ENCODE measurements around the gene DSP.

Gene DSP

DNA sequence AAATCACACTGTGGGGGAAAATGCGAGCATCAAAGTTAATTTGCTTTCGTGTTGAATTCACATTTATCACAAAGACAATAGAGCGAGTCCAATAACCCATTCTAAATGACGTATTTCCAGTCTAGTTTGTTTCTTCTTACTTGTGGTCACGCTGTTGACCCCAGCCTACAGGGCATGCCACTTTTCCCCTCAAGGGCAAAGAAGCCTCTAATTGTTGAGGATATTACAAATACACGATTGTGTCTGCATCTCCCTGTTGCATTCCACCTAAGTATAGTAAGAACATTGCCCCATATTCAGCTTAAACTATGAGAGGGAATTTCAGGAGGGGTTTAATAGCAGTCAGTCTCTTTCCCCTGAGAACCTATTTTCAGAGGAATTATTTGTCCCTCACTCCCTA lies 37.4 kb upstream of the DSP start:
- H3K9ac ChIP-seq (ENCODE audit: low read length), result no peak overlapping the region
- H3K27ac ChIP-seq (ENCODE audit: low read depth, low read length, poor library complexity, severe bottlenecking), result no peak overlapping the region
- no peaks in the 10 kb centered on the region for H3K36me3 ChIP-seq (ENCODE audit: insufficient read depth, low read length)
- no peaks in the 10 kb centered on the region for H3K4me1 ChIP-seq (ENCODE audit: insufficient read depth, low read length, severe bottlenecking)
- no peaks in the 10 kb centered on the region for H3K27me3 ChIP-seq (ENCODE audit: insufficient read depth, low read length)
- H3K4me2 ChIP-seq (ENCODE audit: low read length), result no peak overlapping the region
- H3K79me2 ChIP-seq (ENCODE audit: insufficient read depth, low read length), result no peaks in the 10 kb centered on the region
- TF ChIP-seq, protein P1, sequence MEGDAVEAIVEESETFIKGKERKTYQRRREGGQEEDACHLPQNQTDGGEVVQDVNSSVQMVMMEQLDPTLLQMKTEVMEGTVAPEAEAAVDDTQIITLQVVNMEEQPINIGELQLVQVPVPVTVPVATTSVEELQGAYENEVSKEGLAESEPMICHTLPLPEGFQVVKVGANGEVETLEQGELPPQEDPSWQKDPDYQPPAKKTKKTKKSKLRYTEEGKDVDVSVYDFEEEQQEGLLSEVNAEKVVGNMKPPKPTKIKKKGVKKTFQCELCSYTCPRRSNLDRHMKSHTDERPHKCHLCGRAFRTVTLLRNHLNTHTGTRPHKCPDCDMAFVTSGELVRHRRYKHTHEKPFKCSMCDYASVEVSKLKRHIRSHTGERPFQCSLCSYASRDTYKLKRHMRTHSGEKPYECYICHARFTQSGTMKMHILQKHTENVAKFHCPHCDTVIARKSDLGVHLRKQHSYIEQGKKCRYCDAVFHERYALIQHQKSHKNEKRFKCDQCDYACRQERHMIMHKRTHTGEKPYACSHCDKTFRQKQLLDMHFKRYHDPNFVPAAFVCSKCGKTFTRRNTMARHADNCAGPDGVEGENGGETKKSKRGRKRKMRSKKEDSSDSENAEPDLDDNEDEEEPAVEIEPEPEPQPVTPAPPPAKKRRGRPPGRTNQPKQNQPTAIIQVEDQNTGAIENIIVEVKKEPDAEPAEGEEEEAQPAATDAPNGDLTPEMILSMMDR (IDR thresholded peaks at IDR 0.05; ENCODE audit: low read length), result no peak
- no peak for TF ChIP-seq EZH2 (IDR thresholded peaks at IDR 0.05; ENCODE audit: borderline replicate concordance, low read length)
- H3F3A ChIP-seq (ENCODE audit: insufficient read depth, low read length), result no peaks in the 10 kb centered on the region
- H3K9me3 ChIP-seq (ENCODE audit: low read length), result no peaks in the 10 kb centered on the region
- no peak overlapping the region for H3K4me3 ChIP-seq (ENCODE audit: low read depth, low read length, poor library complexity, severe bottlenecking)
- H3K9me2 ChIP-seq (ENCODE audit: low read depth, low read length), result no peaks in the 10 kb centered on the region
- no peaks in the 10 kb centered on the region for H4K20me1 ChIP-seq (ENCODE audit: insufficient read depth, low read length)
- H2AFZ ChIP-seq (ENCODE audit: low read length), result no peak overlapping the region

- Histone ChIP-seq H3K79me2 (ENCODE audit: insufficient read depth, low read length) (no peaks in the 10 kb centered on the region), H3K4me3 (ENCODE audit: low read depth, low read length, poor library complexity, severe bottlenecking) (no peak overlapping the region), H3K9ac (ENCODE audit: low read length) (no peak overlapping the region), H3K27ac (ENCODE audit: low read depth, low read length, poor library complexity, severe bottlenecking) (no peak overlapping the region), H3K4me2 (ENCODE audit: low read length) (no peak overlapping the region), H3F3A (ENCODE audit: insufficient read depth, low read length) (no peaks in the 10 kb centered on the region), H3K36me3 (ENCODE audit: insufficient read depth, low read length) (no peaks in the 10 kb centered on the region), H2AFZ (ENCODE audit: low read length) (no peak overlapping the region), H3K27me3 (ENCODE audit: insufficient read depth, low read length) (no peaks in the 10 kb centered on the region), H3K9me3 (ENCODE audit: low read length) (no peaks in the 10 kb centered on the region), H3K4me1 (ENCODE audit: insufficient read depth, low read length, severe bottlenecking) (no peaks in the 10 kb centered on the region), H4K20me1 (ENCODE audit: insufficient read depth, low read length) (no peaks in the 10 kb centered on the region), H3K9me2 (ENCODE audit: low read depth, low read length) (no peaks in the 10 kb centered on the region)
- TF ChIP-seq, protein P1 (IDR thresholded peaks at IDR 0.05; ENCODE audit: low read length), result no peak
These were observed 36.2 kb upstream of the DSP start for GRCh38 chr6:7505189-7505699.

GRCh38 chr6:7507600-7507999 lies 33.9 kb upstream of the DSP start:
- Histone ChIP-seq H3K79me2 (ENCODE audit: insufficient read depth, low read length) (no peaks in the 10 kb centered on the region), H4K20me1 (ENCODE audit: insufficient read depth, low read length) (no peaks in the 10 kb centered on the region), H3K27me3 (ENCODE audit: insufficient read depth, low read length) (no peaks in the 10 kb centered on the region), H3K9ac (ENCODE audit: low read length) (no peak overlapping the region), H3K9me2 (ENCODE audit: low read depth, low read length) (no peaks in the 10 kb centered on the region), H3K36me3 (ENCODE audit: insufficient read depth, low read length) (no peaks in the 10 kb centered on the region), H3K9me3 (ENCODE audit: low read length) (no peaks in the 10 kb centered on the region), H3F3A (ENCODE audit: insufficient read depth, low read length) (no peaks in the 10 kb centered on the region), H3K4me1 (ENCODE audit: insufficient read depth, low read length, severe bottlenecking) (no peaks in the 10 kb centered on the region), H2AFZ (ENCODE audit: low read length) (no peak overlapping the region), H3K27ac (ENCODE audit: low read depth, low read length, poor library complexity, severe bottlenecking) (no peak overlapping the region), H3K4me2 (ENCODE audit: low read length) (no peak overlapping the region), H3K4me3 (ENCODE audit: low read depth, low read length, poor library complexity, severe bottlenecking) (no peak overlapping the region)
- TF ChIP-seq, protein P1 (IDR thresholded peaks at IDR 0.05; ENCODE audit: low read length), result no peak
- no peak for TF ChIP-seq EZH2 (IDR thresholded peaks at IDR 0.05; ENCODE audit: borderline replicate concordance, low read length)
